ENCODE measurements around the gene NUSAP1.
"Not testable (repeated sequence)": the region's sequence is repeated elsewhere in the genome, so short reads cannot be mapped to it uniquely, and the experiment has no call there.

The NUSAP1 gene

GRCh38 chr15:41334293-41335120 is 1.8 kb downstream of the NUSAP1 start:
- DNase-seq, result no peak

GRCh38 chr15:41336549-41336948 is 3.9 kb downstream of the NUSAP1 start:
- DNase-seq, result no peak

- DNase-seq, result no peak
Observed at GRCh38 chr15:41337047-41337446, 4.4 kb downstream of the NUSAP1 start.

DNA sequence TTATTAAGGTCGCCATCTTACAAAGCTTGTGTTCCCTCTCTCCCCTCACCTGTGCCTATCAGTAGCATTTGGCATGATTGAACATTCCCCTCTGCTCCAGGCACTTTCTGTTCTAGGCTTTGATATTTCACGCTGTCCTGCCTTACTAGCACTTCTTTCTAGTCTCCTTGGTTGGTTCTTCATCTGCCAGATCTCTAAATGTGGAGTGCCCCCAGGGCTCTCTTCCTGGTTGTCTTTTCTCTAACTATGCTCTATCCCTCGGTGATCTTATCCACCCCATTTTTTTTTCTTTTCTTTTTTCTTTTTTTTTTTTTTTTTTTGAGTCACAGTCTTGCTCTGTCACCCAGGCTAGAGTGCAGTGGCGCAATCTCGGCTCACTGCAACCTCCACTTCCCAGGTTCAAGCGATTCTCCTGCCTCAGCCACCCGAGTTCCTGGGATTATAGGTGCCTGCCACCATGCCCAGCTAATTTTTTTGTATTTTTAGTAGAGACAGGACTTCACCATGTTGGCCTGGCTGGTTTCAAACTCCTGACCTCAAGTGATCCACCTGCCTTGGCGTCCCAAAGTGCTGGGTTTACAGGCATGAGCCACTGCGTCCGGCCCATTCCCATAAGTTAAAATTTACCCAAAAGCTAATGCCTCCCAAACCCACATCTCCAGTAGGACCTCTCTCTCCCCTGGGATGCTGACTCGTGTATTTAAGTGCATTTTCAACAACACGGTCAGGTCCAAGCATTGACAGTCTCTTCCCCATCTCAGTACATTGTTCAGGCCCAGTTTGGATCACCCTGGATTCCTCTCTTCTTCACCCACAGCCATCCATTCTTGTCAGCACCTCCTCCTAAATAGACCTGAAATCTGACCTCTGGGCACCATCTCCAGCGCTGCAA is 5.2 kb downstream of the NUSAP1 start:
- no peak for DNase-seq

GRCh38 chr15:41340189-41340695 is 7.6 kb downstream of the NUSAP1 start:
- DNase-seq, result no peak

- no peak for DNase-seq
Observed at GRCh38 chr15:41341519-41341918, 8.8 kb downstream of the NUSAP1 start.

DNA sequence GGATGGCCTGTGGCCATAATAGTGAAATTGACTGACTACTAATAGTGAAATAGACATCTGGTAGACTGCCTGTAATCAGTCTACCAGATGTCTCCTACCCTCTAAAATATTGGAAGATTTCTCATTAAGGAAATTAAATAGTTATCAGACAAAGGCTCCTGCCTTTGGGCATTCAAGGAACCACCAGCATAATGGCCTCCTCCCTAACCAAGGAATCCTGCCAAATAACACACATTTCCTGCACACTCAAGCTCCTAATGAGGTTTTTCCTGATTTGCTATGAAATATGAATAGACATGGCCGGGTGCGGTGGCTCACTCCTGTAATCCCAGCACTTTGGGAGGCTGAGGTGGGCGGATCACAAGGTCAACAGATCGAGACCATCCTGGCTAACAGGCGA is 14.6 kb downstream of the NUSAP1 start:
- DNase-seq, result no peak

GRCh38 chr15:41350057-41350717 is 17.5 kb downstream of the NUSAP1 start:
- no peak for DNase-seq

- no peak for DNase-seq
Observed at GRCh38 chr15:41354371-41354770, 21.7 kb downstream of the NUSAP1 start.

DNA sequence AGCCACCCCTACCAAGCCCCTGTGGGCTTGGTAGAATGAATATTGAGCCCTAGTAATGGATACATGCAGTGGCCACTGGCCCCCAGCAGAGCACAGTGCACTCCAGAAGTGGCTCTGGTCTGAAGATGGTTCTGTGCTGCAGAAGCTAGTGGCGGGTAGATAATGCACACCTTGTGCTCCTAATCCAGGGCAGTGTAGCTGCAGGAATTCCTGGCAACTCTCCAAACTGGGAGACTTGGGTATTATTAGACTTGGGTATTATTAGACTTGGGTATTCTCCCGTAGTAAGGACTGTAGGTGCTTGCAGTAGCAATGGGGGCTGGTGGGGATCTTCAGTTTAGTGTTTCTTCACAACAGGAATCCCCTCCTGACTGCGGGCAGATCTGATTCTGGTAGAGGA is 34.7 kb downstream of the NUSAP1 start:
- no peak for DNase-seq

GRCh38 chr15:41377978-41378377 is 45.3 kb downstream of the NUSAP1 start:
- DNase-seq, result no peak

DNA sequence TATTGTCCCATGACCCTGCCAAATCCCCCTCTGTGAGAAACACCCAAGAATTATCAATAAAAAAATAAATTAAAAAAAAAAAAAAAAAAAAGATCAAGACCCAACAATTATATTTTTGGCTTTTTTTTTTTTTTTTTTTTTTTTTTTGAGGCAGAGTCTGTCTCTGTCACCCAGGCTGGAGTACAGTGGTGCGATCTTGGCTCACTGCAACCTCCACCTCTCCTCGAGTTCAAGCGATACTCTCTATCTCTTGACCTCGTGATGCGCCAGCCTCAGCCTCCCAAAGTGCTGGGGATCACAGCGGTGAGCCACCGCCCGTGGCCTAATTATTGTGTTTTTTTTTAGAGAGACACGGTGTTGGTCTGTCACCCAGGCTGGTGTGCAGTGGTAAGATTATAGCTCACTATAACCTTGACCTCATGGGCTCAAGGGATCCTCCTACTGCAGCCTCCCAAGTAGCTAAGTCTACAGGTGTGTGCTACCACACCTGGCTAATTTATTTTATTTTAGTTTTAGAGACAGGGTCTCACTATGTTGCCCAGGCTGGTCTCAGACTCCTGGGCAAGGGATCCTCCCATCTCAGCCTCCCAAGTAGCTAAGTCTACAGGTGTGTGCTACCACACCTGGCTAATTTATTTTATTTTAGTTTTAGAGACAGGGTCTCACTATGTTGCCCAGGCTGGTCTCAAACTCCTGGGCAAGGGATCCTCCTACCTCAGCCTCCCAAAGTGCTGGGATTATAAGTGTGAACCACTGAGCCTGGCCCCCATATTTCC is 51.5 kb downstream of the NUSAP1 start:
- not testable (repeated sequence) for DNase-seq

DNA sequence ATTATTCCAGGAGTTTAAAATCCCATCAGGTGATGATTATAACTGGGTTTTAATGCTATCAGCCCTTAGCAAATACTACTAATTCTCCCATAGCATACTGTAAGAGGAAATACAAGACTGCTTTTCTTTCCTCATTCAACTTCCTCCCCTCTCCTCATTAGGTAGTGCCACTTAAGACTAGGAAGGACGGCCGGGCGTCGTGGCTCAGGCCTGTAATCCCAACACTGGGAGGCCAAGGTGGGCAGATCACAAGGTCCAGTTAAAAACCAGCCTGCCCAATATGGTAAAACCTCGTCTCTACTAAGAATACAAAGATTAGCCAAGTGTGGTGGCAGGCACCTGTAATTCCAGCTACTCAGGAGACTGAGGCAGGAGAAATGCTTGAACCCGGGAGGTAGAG is 55.0 kb downstream of the NUSAP1 start:
- no peak for DNase-seq

DNA sequence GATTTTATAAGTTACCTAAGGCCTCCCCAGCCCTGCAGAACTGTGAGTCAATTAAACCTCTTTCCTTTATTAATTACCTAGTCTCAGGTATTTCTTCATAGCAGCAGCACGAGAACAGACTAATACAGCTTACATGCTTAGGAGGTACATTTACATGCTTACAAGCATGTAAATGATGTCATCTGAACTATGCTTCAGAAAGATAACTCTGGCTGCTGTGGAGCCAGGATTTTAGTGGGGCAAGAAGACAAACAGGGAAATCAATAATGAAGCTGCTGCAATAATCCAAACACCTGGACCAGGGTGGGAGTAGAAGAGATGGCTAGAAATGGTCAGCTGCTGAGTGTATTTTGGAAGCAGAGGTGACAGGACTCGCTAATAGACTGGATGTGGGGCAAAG is 60.0 kb downstream of the NUSAP1 start:
- DNase-seq, result no peak

DNA sequence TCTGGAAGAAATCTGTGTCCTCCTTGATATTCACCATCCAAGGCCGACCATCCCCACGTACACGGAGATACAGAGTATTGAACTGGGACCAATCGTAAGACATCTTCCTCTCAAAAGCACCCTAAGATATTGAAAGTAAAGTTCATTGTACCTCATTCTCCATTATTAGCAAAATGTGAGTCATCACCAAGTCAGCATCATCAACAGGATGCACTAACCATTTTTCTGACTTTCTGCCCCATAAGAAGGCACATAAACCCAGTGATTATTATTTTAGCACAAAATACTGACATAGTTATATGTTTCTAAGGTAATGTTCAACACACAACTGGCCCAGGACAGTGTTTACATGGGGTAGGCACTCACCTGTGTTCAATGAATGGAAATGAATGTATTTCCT is 62.2 kb downstream of the NUSAP1 start:
- DNase-seq, result no peak

DNA sequence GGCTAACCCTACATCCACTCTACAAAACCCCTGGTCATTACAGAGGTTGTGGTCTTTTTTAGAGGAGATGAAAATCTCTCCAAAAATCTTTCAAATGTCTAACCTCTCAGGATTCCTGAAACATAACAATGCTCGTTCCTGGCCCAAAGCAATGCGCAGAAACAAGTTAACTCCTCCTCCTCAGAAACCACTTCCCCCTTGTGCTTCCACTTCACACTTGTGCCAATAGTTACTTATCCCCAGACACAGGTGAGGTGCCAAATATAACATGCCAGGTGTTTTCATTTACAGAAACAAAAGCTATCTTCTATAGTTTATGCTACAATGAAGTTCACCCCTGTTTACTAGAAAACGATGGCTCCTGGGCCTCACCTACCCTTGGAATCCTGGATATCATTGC is 63.4 kb downstream of the NUSAP1 start:
- no peak for DNase-seq

DNA sequence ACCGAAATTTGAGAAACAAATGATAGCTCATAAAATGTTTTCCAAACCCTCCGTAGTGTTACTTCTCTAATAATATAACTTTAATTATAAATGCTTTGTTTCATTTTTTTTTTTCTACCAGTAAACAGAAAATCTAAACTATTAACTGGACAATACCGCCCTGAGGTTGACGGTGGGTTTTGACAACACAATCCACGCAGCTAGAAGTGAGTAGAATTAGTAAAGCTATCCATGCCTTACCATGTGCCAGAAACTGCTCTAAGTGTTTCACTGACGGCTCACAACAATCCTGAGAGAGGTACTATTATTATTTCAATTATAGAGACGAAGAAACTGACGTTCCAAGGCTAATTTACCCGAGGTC is 69.2 kb downstream of the NUSAP1 start:
- DNase-seq, result no peak

DNA sequence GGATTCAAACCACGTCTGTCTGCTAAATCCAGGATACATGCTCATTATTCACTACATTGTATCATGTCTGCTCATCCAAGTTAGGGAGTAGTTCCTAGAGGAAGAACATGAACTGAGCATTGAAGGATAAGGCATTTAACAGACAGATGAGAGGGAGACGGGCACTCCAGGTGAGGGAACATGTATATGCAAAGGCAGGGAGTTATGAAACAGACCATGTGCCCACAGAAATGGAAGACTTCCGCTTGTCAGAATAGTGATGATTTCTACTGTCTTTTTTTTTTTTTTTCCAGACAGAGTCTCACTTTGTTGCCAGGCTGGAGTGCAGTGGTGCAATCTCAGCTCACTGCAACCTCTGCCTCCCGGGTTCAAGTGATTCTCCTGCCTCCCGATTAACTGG is 74.7 kb downstream of the NUSAP1 start:
- DNase-seq, result no peak

- no peak for DNase-seq
Observed at GRCh38 chr15:41408234-41408641, 75.6 kb downstream of the NUSAP1 start.

- DNase-seq, result no peak
Observed at GRCh38 chr15:41411031-41411430, 78.3 kb downstream of the NUSAP1 start.

- no peak for DNase-seq
Observed at GRCh38 chr15:41411441-41411840, 78.8 kb downstream of the NUSAP1 start.

- no peak for DNase-seq
Observed at GRCh38 chr15:41416128-41416741, 83.6 kb downstream of the NUSAP1 start.
